ENCODE results near the gene PNCK. TPM values are rescaled to one million over a fixed set of nuclear protein-coding genes. Genes with fewer than 3 reads are reported as not detected.

The PNCK gene
- total RNA-seq, 1 donor from 2014 or later, result not detected

- no peak for TF ChIP-seq CTCF (IDR thresholded peaks at IDR 0.05)
- ChIA-PET CTCF (no interaction called here), POLR2A (no interaction called here)
- H3K36me3 Mint-ChIP-seq (ENCODE audit: low read depth), result no peaks in the 10 kb centered on the region
- ATAC-seq (ENCODE audit: low read depth), result no peak
- intact Hi-C loops (cut with micrococcal nuclease), result no loop called here
- no peak overlapping the region for H3K27ac Mint-ChIP-seq
- peaks cover 12% of the 10 kb centered on the region for H3K4me1 Mint-ChIP-seq
- no peaks in the 10 kb centered on the region for H3K9me3 Mint-ChIP-seq
- DNase-seq, result no peak
- peaks cover 11% of the 10 kb centered on the region for H3K27me3 Mint-ChIP-seq
- H3K4me3 Mint-ChIP-seq, result no peak overlapping the region
Observed at GRCh38 chrX:153638041-153638371, 35.6 kb downstream of the PNCK start.

GRCh38 chrX:153637121-153638040, 36.2 kb downstream of the PNCK start:
- intact Hi-C loops (cut with micrococcal nuclease), result no loop called here
- ChIA-PET POLR2A (no interaction called here), CTCF (no interaction called here)
- H3K4me1 Mint-ChIP-seq, result peaks cover 8% of the 10 kb centered on the region
- no peaks in the 10 kb centered on the region for H3K9me3 Mint-ChIP-seq
- H3K36me3 Mint-ChIP-seq (ENCODE audit: low read depth), result no peaks in the 10 kb centered on the region
- H3K27me3 Mint-ChIP-seq, result peaks cover 6% of the 10 kb centered on the region
- no peak for TF ChIP-seq CTCF (IDR thresholded peaks at IDR 0.05)
- no peak for DNase-seq
- H3K27ac Mint-ChIP-seq, result no peak overlapping the region
- H3K4me3 Mint-ChIP-seq, result no peak overlapping the region
- no peak for ATAC-seq (ENCODE audit: low read depth)

DNA sequence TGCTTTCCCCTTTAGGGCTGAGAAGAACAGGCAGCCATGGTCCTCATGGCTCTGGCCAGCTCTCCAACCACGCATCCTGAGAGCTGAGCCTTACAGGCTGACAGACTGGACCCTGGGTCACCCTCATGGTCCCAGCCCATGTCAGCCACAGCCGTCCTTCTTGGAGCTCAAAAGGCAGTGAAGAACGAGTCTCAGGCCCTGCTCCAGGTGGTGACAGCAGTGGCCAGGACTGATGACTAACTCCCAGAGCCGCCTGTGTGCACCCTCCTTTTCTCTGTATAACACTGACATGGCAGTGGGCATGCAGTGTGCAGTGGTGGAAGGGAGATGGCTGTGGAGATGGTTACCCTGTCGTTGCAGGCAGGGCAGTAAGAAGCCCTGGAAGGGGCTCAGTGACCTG, 36.9 kb downstream of the PNCK start:
- Mint-ChIP-seq H3K27ac (no peak overlapping the region), H3K4me1 (peaks cover 6% of the 10 kb centered on the region), H3K27me3 (peaks cover 6% of the 10 kb centered on the region), H3K9me3 (no peaks in the 10 kb centered on the region), H3K36me3 (ENCODE audit: low read depth) (no peaks in the 10 kb centered on the region), H3K4me3 (no peak overlapping the region)
- intact Hi-C loops (cut with micrococcal nuclease), result no loop called here
- CTCF ChIA-PET, result no interaction called here
- TF ChIP-seq CTCF (IDR thresholded peaks at IDR 0.05), result no peak
- POLR2A ChIA-PET, result no interaction called here
- no peak for ATAC-seq (ENCODE audit: low read depth)
- no peak for DNase-seq

DNA sequence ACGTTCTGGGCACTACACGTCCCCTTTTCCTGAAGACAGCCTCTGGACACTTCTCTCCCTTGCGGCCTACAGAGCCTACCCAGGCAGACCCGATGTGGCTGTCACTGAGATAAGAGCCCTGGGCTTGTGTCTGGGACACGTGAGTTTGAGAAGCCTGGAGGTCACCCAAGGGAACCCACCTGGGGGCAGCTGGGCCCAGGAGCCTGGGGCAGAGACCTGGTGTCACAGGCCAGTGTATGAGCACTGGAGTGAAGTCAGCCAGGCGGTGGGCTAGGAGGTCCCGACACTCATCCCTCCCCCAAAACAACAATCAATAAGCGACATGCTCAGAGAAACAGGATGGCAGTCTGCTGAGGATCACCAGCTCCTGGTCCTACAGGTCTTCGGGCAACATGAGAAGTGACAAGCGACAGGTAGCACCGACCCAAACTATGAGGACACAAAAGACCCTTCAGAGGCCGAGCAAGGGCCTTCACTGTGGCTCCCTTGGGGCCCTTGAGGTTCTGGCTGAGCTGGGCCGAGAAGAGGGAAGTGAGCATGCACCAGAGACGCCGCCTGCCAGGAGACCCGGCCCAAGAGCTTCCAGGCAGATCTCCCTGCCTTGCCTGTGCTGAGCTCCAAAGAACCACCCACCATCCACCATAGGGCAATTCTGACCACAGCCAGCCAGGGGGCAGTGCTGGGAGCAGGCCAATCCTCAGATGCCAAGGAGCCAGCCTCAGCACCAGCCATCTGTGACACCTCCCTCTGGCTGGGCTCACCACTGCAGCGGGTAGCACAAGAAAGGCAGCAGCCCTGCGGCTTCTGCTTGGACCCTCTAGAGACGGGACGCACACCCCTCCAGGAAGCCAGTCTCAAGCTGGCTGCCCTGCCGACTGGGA, 37.6 kb downstream of the PNCK start:
- peaks cover 2% of the 10 kb centered on the region for H3K9me3 Mint-ChIP-seq
- peaks cover 2% of the 10 kb centered on the region for H3K4me1 Mint-ChIP-seq
- no peak overlapping the region for H3K4me3 Mint-ChIP-seq
- DNase-seq (no peak), ATAC-seq (ENCODE audit: low read depth) (peak; percentile 76)
- no peaks in the 10 kb centered on the region for H3K36me3 Mint-ChIP-seq (ENCODE audit: low read depth)
- POLR2A ChIA-PET, result no interaction called here
- TF ChIP-seq CTCF (IDR thresholded peaks at IDR 0.05), result no peak
- H3K27me3 Mint-ChIP-seq, result peaks cover 5% of the 10 kb centered on the region
- CTCF ChIA-PET, result interaction anchor here (0.7 kb wide), 1 partner anchor 14 kb away, joined by 4 read pairs; no protein-coding TSS in a partner anchor
- H3K27ac Mint-ChIP-seq, result no peak overlapping the region
- intact Hi-C loops (cut with micrococcal nuclease), result no loop called here

GRCh38 chrX:153635388-153635787, 38.2 kb downstream of the PNCK start:
- H3K4me1 Mint-ChIP-seq, result no peaks in the 10 kb centered on the region
- no peaks in the 10 kb centered on the region for H3K36me3 Mint-ChIP-seq (ENCODE audit: low read depth)
- H3K27ac Mint-ChIP-seq, result no peak overlapping the region
- H3K9me3 Mint-ChIP-seq, result peaks cover 4% of the 10 kb centered on the region
- ATAC-seq (ENCODE audit: low read depth) (no peak), DNase-seq (no peak)
- no peak for TF ChIP-seq CTCF (IDR thresholded peaks at IDR 0.05)
- peaks cover 6% of the 10 kb centered on the region for H3K27me3 Mint-ChIP-seq
- ChIA-PET POLR2A (no interaction called here), CTCF (no interaction called here)
- intact Hi-C loops (cut with micrococcal nuclease), result no loop called here
- H3K4me3 Mint-ChIP-seq, result no peak overlapping the region

Data from activated B cell treated with CpG ODN at 0.5 μM for 24 hours (primary cell).